ENCODE measurements around the gene PEX7.

DNA sequence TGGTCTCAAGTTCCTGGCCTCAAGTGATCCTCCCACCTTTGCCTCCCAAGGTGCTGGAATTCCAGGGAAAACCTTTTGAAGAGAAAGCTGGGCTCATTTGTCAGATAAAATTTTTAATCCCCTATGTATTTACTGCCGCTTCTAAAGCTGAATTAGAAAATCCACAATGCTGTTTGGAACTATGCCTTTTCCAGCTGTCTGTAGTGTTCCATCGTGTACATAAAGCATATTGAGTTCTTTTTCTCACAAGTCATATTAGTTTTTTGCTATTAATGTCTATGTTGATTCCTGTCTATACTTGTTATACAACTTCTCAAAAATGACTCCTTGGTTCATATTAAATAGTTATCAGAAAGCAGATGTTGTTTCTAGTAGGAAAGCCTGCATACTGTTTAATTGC, 47.1 kb downstream of the PEX7 start:
- TF ChIP-seq, protein P1, sequence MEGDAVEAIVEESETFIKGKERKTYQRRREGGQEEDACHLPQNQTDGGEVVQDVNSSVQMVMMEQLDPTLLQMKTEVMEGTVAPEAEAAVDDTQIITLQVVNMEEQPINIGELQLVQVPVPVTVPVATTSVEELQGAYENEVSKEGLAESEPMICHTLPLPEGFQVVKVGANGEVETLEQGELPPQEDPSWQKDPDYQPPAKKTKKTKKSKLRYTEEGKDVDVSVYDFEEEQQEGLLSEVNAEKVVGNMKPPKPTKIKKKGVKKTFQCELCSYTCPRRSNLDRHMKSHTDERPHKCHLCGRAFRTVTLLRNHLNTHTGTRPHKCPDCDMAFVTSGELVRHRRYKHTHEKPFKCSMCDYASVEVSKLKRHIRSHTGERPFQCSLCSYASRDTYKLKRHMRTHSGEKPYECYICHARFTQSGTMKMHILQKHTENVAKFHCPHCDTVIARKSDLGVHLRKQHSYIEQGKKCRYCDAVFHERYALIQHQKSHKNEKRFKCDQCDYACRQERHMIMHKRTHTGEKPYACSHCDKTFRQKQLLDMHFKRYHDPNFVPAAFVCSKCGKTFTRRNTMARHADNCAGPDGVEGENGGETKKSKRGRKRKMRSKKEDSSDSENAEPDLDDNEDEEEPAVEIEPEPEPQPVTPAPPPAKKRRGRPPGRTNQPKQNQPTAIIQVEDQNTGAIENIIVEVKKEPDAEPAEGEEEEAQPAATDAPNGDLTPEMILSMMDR (conservative IDR thresholded peaks at IDR 0.05; ENCODE audit: low read depth, low read length) = no peak
- TF ChIP-seq EZH2 (IDR thresholded peaks at IDR 0.05; ENCODE audit: low read length, unreplicated experiment) (no peak), EZH2phosphoT487 (IDR thresholded peaks at IDR 0.05; ENCODE audit: borderline replicate concordance, low read length) (no peak)

Measured in PC-3 (cell line).